PFSK-1 (cell line): ENCODE results near the gene IL4R.

Source experiments
- FOXP2 ChIP-seq: optimal IDR thresholded peaks from 2 replicates; pipeline ENCODE3; 2011; ENCODE audit warnings: borderline replicate concordance, control low read depth, inconsistent platforms; ENCODE audit not compliant: insufficient read depth; ENCODE audit errors: extremely low read length, extremely low read depth
- POLR2AphosphoS5 ChIP-seq: IDR thresholded peaks from 2 replicates; pipeline ENCODE4 v1.6.1; 2012; ENCODE audit warnings: low read depth, mild to moderate bottlenecking, control low read depth, low read length, moderate library complexity
- SIN3A ChIP-seq: IDR thresholded peaks from 2 replicates; pipeline ENCODE4 v1.6.1; 2012; ENCODE audit warnings: mild to moderate bottlenecking, low read length, moderate library complexity, borderline replicate concordance; ENCODE audit not compliant: insufficient read depth
- TAF1 ChIP-seq: IDR thresholded peaks from 2 replicates; pipeline ENCODE4 v1.6.1; 2012; ENCODE audit warnings: low read length, control low read depth, borderline replicate concordance; ENCODE audit not compliant: insufficient read depth
- TF ChIP-seq, protein P1 (sequence below), 2 experiments: IDR thresholded peaks; 2 replicates each; pipeline versions ENCODE4 v1.6.1 to v1.8.0; 2011 to 2012; ENCODE audit warnings: low read depth in 2 of 2, low read length in 2 of 2, control low read depth in 1 of 2, inconsistent platforms in 1 of 2, mild to moderate bottlenecking in 1 of 2, moderate library complexity in 1 of 2; ENCODE audit not compliant: insufficient read depth in 1 of 2

The IL4R gene

GRCh38 chr16:27374221-27374803, 60.5 kb downstream of the IL4R start:
- TF ChIP-seq FOXP2, result no peak
- TF ChIP-seq, protein P1, sequence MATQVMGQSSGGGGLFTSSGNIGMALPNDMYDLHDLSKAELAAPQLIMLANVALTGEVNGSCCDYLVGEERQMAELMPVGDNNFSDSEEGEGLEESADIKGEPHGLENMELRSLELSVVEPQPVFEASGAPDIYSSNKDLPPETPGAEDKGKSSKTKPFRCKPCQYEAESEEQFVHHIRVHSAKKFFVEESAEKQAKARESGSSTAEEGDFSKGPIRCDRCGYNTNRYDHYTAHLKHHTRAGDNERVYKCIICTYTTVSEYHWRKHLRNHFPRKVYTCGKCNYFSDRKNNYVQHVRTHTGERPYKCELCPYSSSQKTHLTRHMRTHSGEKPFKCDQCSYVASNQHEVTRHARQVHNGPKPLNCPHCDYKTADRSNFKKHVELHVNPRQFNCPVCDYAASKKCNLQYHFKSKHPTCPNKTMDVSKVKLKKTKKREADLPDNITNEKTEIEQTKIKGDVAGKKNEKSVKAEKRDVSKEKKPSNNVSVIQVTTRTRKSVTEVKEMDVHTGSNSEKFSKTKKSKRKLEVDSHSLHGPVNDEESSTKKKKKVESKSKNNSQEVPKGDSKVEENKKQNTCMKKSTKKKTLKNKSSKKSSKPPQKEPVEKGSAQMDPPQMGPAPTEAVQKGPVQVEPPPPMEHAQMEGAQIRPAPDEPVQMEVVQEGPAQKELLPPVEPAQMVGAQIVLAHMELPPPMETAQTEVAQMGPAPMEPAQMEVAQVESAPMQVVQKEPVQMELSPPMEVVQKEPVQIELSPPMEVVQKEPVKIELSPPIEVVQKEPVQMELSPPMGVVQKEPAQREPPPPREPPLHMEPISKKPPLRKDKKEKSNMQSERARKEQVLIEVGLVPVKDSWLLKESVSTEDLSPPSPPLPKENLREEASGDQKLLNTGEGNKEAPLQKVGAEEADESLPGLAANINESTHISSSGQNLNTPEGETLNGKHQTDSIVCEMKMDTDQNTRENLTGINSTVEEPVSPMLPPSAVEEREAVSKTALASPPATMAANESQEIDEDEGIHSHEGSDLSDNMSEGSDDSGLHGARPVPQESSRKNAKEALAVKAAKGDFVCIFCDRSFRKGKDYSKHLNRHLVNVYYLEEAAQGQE (IDR thresholded peaks at IDR 0.05; ENCODE audit: insufficient read depth in 1 of 2, low read depth in 2 of 2, low read length in 2 of 2), result no peak
- TF ChIP-seq SIN3A, result no peak
- no peak for TF ChIP-seq TAF1

GRCh38 chr16:27374804-27375425, 61.1 kb downstream of the IL4R start:
- 0 out of 2 replicates have a peak, but pooled peaks have one; percentile 58 for TF ChIP-seq TAF1
- TF ChIP-seq FOXP2, result no peak
- TF ChIP-seq SIN3A, result no peak

GRCh38 chr16:27377666-27378485, 64.1 kb downstream of the IL4R start:
- TF ChIP-seq TAF1 (no peak), SIN3A (no peak), POLR2AphosphoS5 (no peak), FOXP2 (no peak)
- TF ChIP-seq, protein P1 (IDR thresholded peaks at IDR 0.05; ENCODE audit: insufficient read depth in 1 of 2, low read depth in 2 of 2, low read length in 2 of 2), result no peak

DNA sequence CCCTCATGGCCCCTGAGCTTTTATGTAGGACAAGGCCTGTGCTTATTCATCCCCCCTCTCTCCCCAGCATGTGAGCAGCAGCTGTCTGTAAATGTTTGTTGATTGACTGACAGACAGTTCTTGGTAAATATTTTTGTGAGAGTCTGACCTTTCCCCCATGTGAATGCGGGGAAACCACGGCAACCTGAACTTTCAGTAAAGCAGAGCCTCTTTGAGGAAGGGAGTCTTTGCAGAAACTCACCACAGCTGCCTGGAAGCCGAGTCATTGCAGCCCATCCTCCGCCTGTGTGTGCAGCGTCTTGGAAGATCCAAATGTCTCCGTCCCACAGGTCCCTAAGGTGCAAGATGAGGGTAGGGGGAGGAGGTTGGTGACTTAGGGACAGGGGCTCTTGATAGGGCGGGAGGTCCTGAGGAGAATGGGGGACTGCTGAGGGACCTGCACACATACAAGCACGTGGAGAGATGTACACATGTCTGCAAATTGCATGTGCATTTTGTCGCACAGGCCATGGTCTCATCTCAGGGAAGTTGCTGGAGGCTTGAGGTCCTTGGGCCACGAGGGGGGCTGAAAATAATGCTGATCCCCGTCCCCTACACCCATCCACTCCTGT, 65.2 kb downstream of the IL4R start:
- TF ChIP-seq TAF1 (no peak), FOXP2 (no peak), POLR2AphosphoS5 (no peak), SIN3A (no peak)
- TF ChIP-seq, protein P1 (IDR thresholded peaks at IDR 0.05; ENCODE audit: insufficient read depth in 1 of 2, low read depth in 2 of 2, low read length in 2 of 2), result no peak

DNA sequence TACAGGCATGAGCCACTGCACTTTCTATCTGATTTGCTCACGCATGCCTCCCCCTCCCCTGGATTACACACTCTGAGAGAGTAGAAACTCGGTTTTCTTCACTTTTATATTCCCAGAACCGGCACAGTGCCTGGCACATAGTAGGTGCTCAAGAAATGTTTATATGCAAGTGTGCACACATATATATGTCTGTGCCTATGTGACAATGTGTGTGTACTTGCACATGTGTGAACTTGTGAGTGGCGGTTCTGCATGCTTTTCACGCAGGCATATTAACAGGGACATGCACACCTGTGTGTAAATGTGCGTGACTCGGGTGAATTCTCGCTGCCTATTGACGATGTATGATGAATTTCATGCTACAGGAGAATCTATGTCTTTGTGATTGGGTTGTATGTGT, 66.1 kb downstream of the IL4R start:
- no peak for TF ChIP-seq TAF1
- no peak for TF ChIP-seq POLR2AphosphoS5
- no peak for TF ChIP-seq FOXP2
- TF ChIP-seq, protein P1 (IDR thresholded peaks at IDR 0.05; ENCODE audit: insufficient read depth in 1 of 2, low read depth in 2 of 2, low read length in 2 of 2), result no peak
- TF ChIP-seq SIN3A, result no peak
